Gastroesophageal sphincter (tissue), 3 donors: ENCODE results near the gene DPP7.

Source experiments
- CTCF ChIP-seq, 4 experiments: fragments of 200-600 bp in 2 of 4; fragments of 450-650 bp in 2 of 4; sonication (generic) in 1 of 4; IDR thresholded peaks; one replicate each; pipeline ENCODE4 v1.5.1; 2017 to 2019; ENCODE audit warnings: antibody characterized with exemption in 4 of 4, mild to moderate bottlenecking in 2 of 4, moderate library complexity in 2 of 4
- POLR2A ChIP-seq, 2 donors: fragments of 450-650 bp; IDR thresholded peaks; one replicate each; pipeline ENCODE4 v1.6.1; 2017; ENCODE audit warnings: antibody characterized with exemption in 2 of 2, mild to moderate bottlenecking in 2 of 2, moderate library complexity in 1 of 2

GRCh38 chr9:137099231-137099630 lies 15.3 kb downstream of the DPP7 start:
- TF ChIP-seq CTCF (IDR thresholded peaks at IDR 0.05) (no peak), POLR2A (IDR thresholded peaks at IDR 0.05) (no peak)
